HFFc6 (cell line): ENCODE measurements around the gene PGPEP1. TPM values are rescaled to one million over a fixed set of nuclear protein-coding genes. Genes with fewer than 3 reads are reported as not detected.

Experiments
- DNase-seq: peaks from one replicate; pipeline ENCODE4 v3.0.0-alpha.2; 2018
- H3K27ac Mint-ChIP-seq: 2 replicates; pipeline ENCODE4 v1.8.0; 2020; ENCODE audit warnings: mild to moderate bottlenecking, mixed read lengths
- H3K27me3 Mint-ChIP-seq: 2 replicates; pipeline ENCODE4 v1.8.0; 2021; ENCODE audit warnings: mild to moderate bottlenecking, moderate library complexity, mixed read lengths; ENCODE audit not compliant: insufficient read depth
- H3K36me3 Mint-ChIP-seq: 2 replicates; pipeline ENCODE4 v1.8.0; 2021; ENCODE audit warnings: low read depth, mixed read lengths
- H3K4me1 Mint-ChIP-seq: 2 replicates; pipeline ENCODE4 v1.8.0; 2020; ENCODE audit warnings: low read depth, mixed read lengths
- H3K4me3 Mint-ChIP-seq: 2 replicates; pipeline ENCODE4 v1.8.0; 2020; ENCODE audit warnings: mild to moderate bottlenecking, moderate library complexity, mixed read lengths
- H3K9me3 Mint-ChIP-seq: 2 replicates; pipeline ENCODE4 v1.8.0; 2020; ENCODE audit warnings: mild to moderate bottlenecking, mixed read lengths
- CTCF ChIP-seq: fragments of 200-600 bp; sonication (generic); IDR thresholded peaks from 2 replicates; pipeline ENCODE4 v1.5.0; 2021; ENCODE audit warnings: antibody characterized with exemption, mild to moderate bottlenecking
- total RNA-seq, 6 experiments: library from RNA; stranded (reverse); fragmentation: NEBNext Ultra II Directional; extraction: Animal tissue kit (Norgen Biotek cat#: 25700); gene quantifications; 2 replicates in 1 of 6; 3 replicates in 5 of 6; pipeline ENCODE4 v1.2.3, GENCODE V29; 2021

Gene PGPEP1
- total RNA-seq, 6 experiments from 2014 or later, result 30.5 to 54.1 (median 32.4) TPM

GRCh38 chr19:18304458-18305310, 35.7 kb upstream of the PGPEP1 start:
- peak; percentile 75 for DNase-seq
- peaks cover 1% of the 10 kb centered on the region; the same call in 1 of the 2 replicates for H3K27me3 Mint-ChIP-seq
- peak overlapping the region; percentile 90 for H3K4me3 Mint-ChIP-seq
- peaks cover 8% of the 10 kb centered on the region; the same call in 1 of the 2 replicates for H3K36me3 Mint-ChIP-seq
- 0 out of 2 replicates have a peak, but pooled peaks cover 3% of the 10 kb centered on the region for H3K9me3 Mint-ChIP-seq
- H3K27ac Mint-ChIP-seq, result peak overlapping the region; percentile 100
- TF ChIP-seq CTCF, result no peak
- peaks cover 36% of the 10 kb centered on the region for H3K4me1 Mint-ChIP-seq

GRCh38 chr19:18306209-18306887, 34.0 kb upstream of the PGPEP1 start:
- 0 out of 2 replicates have a peak, but pooled peaks cover 3% of the 10 kb centered on the region for H3K9me3 Mint-ChIP-seq
- peaks cover 8% of the 10 kb centered on the region for H3K36me3 Mint-ChIP-seq
- peak overlapping the region; percentile 100 for H3K27ac Mint-ChIP-seq
- peaks cover 1% of the 10 kb centered on the region; the same call in 1 of the 2 replicates for H3K27me3 Mint-ChIP-seq
- H3K4me3 Mint-ChIP-seq, result no peak overlapping the region
- no peak for TF ChIP-seq CTCF
- peaks cover 28% of the 10 kb centered on the region for H3K4me1 Mint-ChIP-seq
- DNase-seq, result no peak

- H3K36me3 Mint-ChIP-seq, result peaks cover 8% of the 10 kb centered on the region
- 0 out of 2 replicates have a peak, but pooled peaks cover 3% of the 10 kb centered on the region for H3K9me3 Mint-ChIP-seq
- H3K27me3 Mint-ChIP-seq, result peaks cover 1% of the 10 kb centered on the region; the same call in 1 of the 2 replicates
- H3K4me1 Mint-ChIP-seq, result peaks cover 23% of the 10 kb centered on the region
- no peak overlapping the region; the same call in 1 of the 2 replicates for H3K27ac Mint-ChIP-seq
- no peak for DNase-seq
- TF ChIP-seq CTCF, result no peak
- no peak overlapping the region for H3K4me3 Mint-ChIP-seq
These were observed 33.5 kb upstream of the PGPEP1 start for GRCh38 chr19:18306888-18307260.

GRCh38 chr19:18307271-18307681, 33.1 kb upstream of the PGPEP1 start:
- Mint-ChIP-seq H3K27me3 (peaks cover 1% of the 10 kb centered on the region; the same call in 1 of the 2 replicates), H3K4me3 (no peak overlapping the region), H3K27ac (no peak overlapping the region; the same call in 1 of the 2 replicates), H3K9me3 (0 out of 2 replicates have a peak, but pooled peaks cover 3% of the 10 kb centered on the region), H3K4me1 (peaks cover 23% of the 10 kb centered on the region), H3K36me3 (peaks cover 8% of the 10 kb centered on the region)
- no peak for DNase-seq
- TF ChIP-seq CTCF, result no peak; the same call in 1 of the 2 replicates

- Mint-ChIP-seq H3K27ac (no peak overlapping the region), H3K4me3 (no peak overlapping the region), H3K4me1 (peaks cover 20% of the 10 kb centered on the region), H3K9me3 (0 out of 2 replicates have a peak, but pooled peaks cover 3% of the 10 kb centered on the region), H3K27me3 (peaks cover 1% of the 10 kb centered on the region; the same call in 1 of the 2 replicates), H3K36me3 (peaks cover 8% of the 10 kb centered on the region)
- no peak for TF ChIP-seq CTCF
- DNase-seq, result no peak
These were observed 32.1 kb upstream of the PGPEP1 start for GRCh38 chr19:18308051-18308947.
